Esophagus squamous epithelium (tissue), 5 donors: ENCODE data around the gene THSD7A. TPM values are rescaled to one million over a fixed set of nuclear protein-coding genes. Genes with fewer than 3 reads are reported as not detected.

Experiments used
- DNase-seq: peaks from one replicate; lab custom pipeline; 2025; lab: John Stamatoyannopoulos, UW
- H3K27ac ChIP-seq, 4 donors: fragments of 200-600 bp; sonication (generic); one replicate each; pipeline ENCODE4 v1.5.1; 2016 to 2019; ENCODE audit warnings: mild to moderate bottlenecking in 1 of 4
- H3K27me3 ChIP-seq, 4 donors: fragments of 200-600 bp; sonication (generic); 1 replicate in 3 of 4; 2 replicates in 1 of 4; pipeline versions ENCODE4 v1.5.1 to v1.6.0; 2017 to 2021; ENCODE audit warnings: antibody characterized with exemption in 1 of 4
- H3K36me3 ChIP-seq, 3 donors: fragments of 200-600 bp; sonication (generic); one replicate each; pipeline ENCODE4 v1.5.1; 2016 to 2019
- H3K4me1 ChIP-seq, 3 donors: fragments of 200-600 bp; sonication (generic); one replicate each; pipeline ENCODE4 v1.5.1; 2017 to 2019
- H3K4me3 ChIP-seq, 4 donors: fragments of 200-600 bp; sonication (generic); 1 replicate in 3 of 4; 2 replicates in 1 of 4; pipeline ENCODE4 v1.5.1; 2016 to 2019; ENCODE audit warnings: mild to moderate bottlenecking in 2 of 4, moderate library complexity in 1 of 4
- H3K9me3 ChIP-seq, 3 donors: fragments of 200-600 bp; sonication (generic); one replicate each; pipeline ENCODE4 v1.5.1; 2016 to 2019
- CTCF ChIP-seq, 6 experiments: fragments of 450-650 bp in 4 of 6; fragments of 200-600 bp in 2 of 6; sonication (generic) in 2 of 6; IDR thresholded peaks; one replicate each; pipeline ENCODE4 v1.5.1; 2016 to 2019; ENCODE audit warnings: antibody characterized with exemption in 6 of 6, mild to moderate bottlenecking in 4 of 6, moderate library complexity in 4 of 6
- POLR2A ChIP-seq, 4 donors: fragments of 450-650 bp; IDR thresholded peaks; one replicate each; pipeline ENCODE4 v1.6.1; 2017; ENCODE audit warnings: antibody characterized with exemption in 4 of 4, mild to moderate bottlenecking in 4 of 4, moderate library complexity in 3 of 4
- WGBS, 2 donors: methylation state at CpG; one replicate each; pipeline ENCODE4 v1.1.5; 2018; 5-methylcytosine and 5-hydroxymethylcytosine counted together
- intact Hi-C: fragments of 100-400 bp; cut with DNase I; formaldehyde crosslinking; loops from one replicate; pipeline ENCODE4 v1.15.0; 2022
- total RNA-seq, 4 donors: library from RNA; depleted of rRNA; stranded (reverse); fragments of >200 nt; gene quantifications; one replicate each; pipeline ENCODE4 v1.1.0, GENCODE V29; 2016
- donor health status: DM: yes; HTN: yes; CAD: no.

The THSD7A gene
- total RNA-seq, 4 donors from 2014 or later, result 0.57 to 2.5 (median 1.4) TPM; not detected in 1

- no peak overlapping the region for H3K27ac ChIP-seq
- no peaks in the 10 kb centered on the region for H3K36me3 ChIP-seq
- H3K27me3 ChIP-seq, result no peaks in the 10 kb centered on the region
- no peak for TF ChIP-seq CTCF (IDR thresholded peaks at IDR 0.05)
- TF ChIP-seq POLR2A (IDR thresholded peaks at IDR 0.05), result no peak
- 55 to 59% methylated on average over 2 of the region's 2 CpGs for WGBS, 2 donors
- intact Hi-C loops, result no loop called here
- H3K4me3 ChIP-seq, result no peak overlapping the region
- no peaks in the 10 kb centered on the region for H3K4me1 ChIP-seq
- DNase-seq, result no peak
- H3K9me3 ChIP-seq, result no peaks in the 10 kb centered on the region
These were observed 189.2 kb downstream of the THSD7A start for GRCh38 chr7:11642841-11643240.

- H3K27ac ChIP-seq, result no peak overlapping the region
- H3K36me3 ChIP-seq, result no peaks in the 10 kb centered on the region
- TF ChIP-seq CTCF (IDR thresholded peaks at IDR 0.05) (no peak), POLR2A (IDR thresholded peaks at IDR 0.05) (no peak)
- no peaks in the 10 kb centered on the region for H3K27me3 ChIP-seq
- H3K4me1 ChIP-seq, result no peaks in the 10 kb centered on the region
- H3K9me3 ChIP-seq, result no peaks in the 10 kb centered on the region
- no peak overlapping the region for H3K4me3 ChIP-seq
- no peak for DNase-seq
- intact Hi-C loops, result no loop called here
These were observed 189.7 kb downstream of the THSD7A start for GRCh38 chr7:11642276-11642675.

- no peak for DNase-seq
- no peaks in the 10 kb centered on the region for H3K27me3 ChIP-seq
- H3K27ac ChIP-seq, result no peak overlapping the region
- WGBS, 2 donors, result 27 to 33% methylated on average over 4 of the region's 4 CpGs
- no peak overlapping the region for H3K4me3 ChIP-seq
- H3K9me3 ChIP-seq, result no peaks in the 10 kb centered on the region
- TF ChIP-seq CTCF (IDR thresholded peaks at IDR 0.05) (no peak), POLR2A (IDR thresholded peaks at IDR 0.05) (no peak)
- no peaks in the 10 kb centered on the region for H3K36me3 ChIP-seq
- intact Hi-C loops, result no loop called here
- no peaks in the 10 kb centered on the region for H3K4me1 ChIP-seq
These were observed 193.8 kb downstream of the THSD7A start for GRCh38 chr7:11638011-11638774.

GRCh38 chr7:11636274-11636673, 195.7 kb downstream of the THSD7A start:
- Histone ChIP-seq H3K9me3 (no peaks in the 10 kb centered on the region), H3K4me3 (no peak overlapping the region), H3K4me1 (no peaks in the 10 kb centered on the region), H3K27ac (no peak overlapping the region), H3K27me3 (no peaks in the 10 kb centered on the region), H3K36me3 (no peaks in the 10 kb centered on the region)
- intact Hi-C loops, result no loop called here
- WGBS, 2 donors, result 90 to 96% methylated on average over 9 to 15 of the region's 19 CpGs
- TF ChIP-seq CTCF (IDR thresholded peaks at IDR 0.05) (no peak), POLR2A (IDR thresholded peaks at IDR 0.05) (no peak)
- DNase-seq, result no peak

GRCh38 chr7:11633310-11633709, 198.7 kb downstream of the THSD7A start:
- no peak overlapping the region for H3K4me3 ChIP-seq
- no peak for DNase-seq
- TF ChIP-seq POLR2A (IDR thresholded peaks at IDR 0.05) (no peak), CTCF (IDR thresholded peaks at IDR 0.05) (no peak)
- 55 to 80% methylated on average over 1 of the region's 1 CpG for WGBS, 2 donors
- no peaks in the 10 kb centered on the region for H3K27me3 ChIP-seq
- H3K4me1 ChIP-seq, result no peaks in the 10 kb centered on the region
- no peaks in the 10 kb centered on the region for H3K9me3 ChIP-seq
- intact Hi-C loops, result no loop called here
- no peak overlapping the region for H3K27ac ChIP-seq
- H3K36me3 ChIP-seq, result no peaks in the 10 kb centered on the region
